GM12875 (cell line): ENCODE results near the gene IDI2.

ENCODE experiments used
- H3K4me3 ChIP-seq: one replicate; pipeline ENCODE4 v1.5.1; 2011; ENCODE audit warnings: low read depth, low read length, control low read depth
- CTCF ChIP-seq: IDR thresholded peaks from 2 replicates; pipeline ENCODE4 v1.5.1; 2011; ENCODE audit warnings: low read depth, mild to moderate bottlenecking, control low read depth, inconsistent platforms, low read length, moderate library complexity, borderline replicate concordance; ENCODE audit not compliant: insufficient read depth

The IDI2 gene

GRCh38 chr10:971613-972012 lies 54.0 kb downstream of the IDI2 start:
- TF ChIP-seq CTCF, result no peak
- H3K4me3 ChIP-seq, result no peak overlapping the region

GRCh38 chr10:971150-971542 lies 54.5 kb downstream of the IDI2 start:
- TF ChIP-seq CTCF, result no peak

GRCh38 chr10:970311-971149 lies 55.1 kb downstream of the IDI2 start:
- no peak overlapping the region for H3K4me3 ChIP-seq
- no peak for TF ChIP-seq CTCF

More at GRCh38 chr10:971150-971542, 54.5 kb downstream of the IDI2 start:
- no peak overlapping the region for H3K4me3 ChIP-seq

- no peak overlapping the region for H3K4me3 ChIP-seq
- TF ChIP-seq CTCF, result no peak
Measured at GRCh38 chr10:969473-970150, 56.0 kb downstream of the IDI2 start.
